Endometrium (tissue), 2 donors: ENCODE data around the gene MC4R.
"Not testable (repeated sequence)": the region's sequence is repeated elsewhere in the genome, so short reads cannot be mapped to it uniquely, and the experiment has no call there.

Experiments used
- FAIRE-seq: peaks from 2 replicates; lab custom pipeline; 2012; peaks lifted over from hg19 to GRCh38; lab: Jason Lieb, UNC
- donor health status: control.
- donor health status: control.

Gene MC4R

DNA sequence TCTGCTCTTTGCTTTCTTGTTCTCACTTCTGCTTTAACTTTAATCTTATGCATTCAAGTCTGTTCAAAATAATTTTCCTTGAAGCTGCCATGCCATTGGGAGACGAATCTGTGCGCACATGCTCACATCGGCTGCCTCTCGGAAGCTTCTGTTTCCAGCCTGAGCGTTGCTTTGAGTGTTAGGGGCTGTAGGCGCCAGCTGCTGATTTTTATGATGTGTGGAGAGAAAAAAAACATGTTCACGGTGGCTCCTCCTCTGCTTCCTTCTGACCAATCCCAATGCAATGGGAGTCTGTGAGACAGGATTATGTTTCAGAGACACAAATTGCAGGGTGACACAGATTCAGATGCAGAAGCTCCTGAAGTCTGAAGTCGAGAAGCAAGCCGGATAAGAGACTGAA is at the start of gene MC4R:
TSS of gene MC4R (minus strand) at position 180 of the 400 bp plus-strand sequence. CDS start 426 bp downstream, outside the sequence.
- peak; percentile 84 for FAIRE-seq

DNA sequence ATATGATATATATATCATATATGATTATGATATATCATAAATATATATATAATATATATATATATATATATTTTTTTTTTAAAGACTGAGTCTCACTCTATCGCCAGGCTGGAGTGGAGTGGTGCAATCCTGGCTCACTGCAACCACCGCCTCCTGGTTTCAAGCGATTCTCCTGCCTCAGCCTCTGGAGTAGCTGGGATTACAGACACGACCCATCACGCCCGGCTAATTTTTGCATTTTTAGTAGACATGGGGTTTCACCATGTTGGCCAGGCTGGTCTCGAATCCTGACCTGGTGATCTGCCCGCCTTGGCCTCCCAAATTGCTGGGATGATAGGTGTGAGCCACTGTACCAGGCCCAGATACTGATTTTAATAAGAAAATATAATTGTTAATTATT is 49.7 kb upstream of the MC4R start:
- FAIRE-seq = not testable (repeated sequence)

DNA sequence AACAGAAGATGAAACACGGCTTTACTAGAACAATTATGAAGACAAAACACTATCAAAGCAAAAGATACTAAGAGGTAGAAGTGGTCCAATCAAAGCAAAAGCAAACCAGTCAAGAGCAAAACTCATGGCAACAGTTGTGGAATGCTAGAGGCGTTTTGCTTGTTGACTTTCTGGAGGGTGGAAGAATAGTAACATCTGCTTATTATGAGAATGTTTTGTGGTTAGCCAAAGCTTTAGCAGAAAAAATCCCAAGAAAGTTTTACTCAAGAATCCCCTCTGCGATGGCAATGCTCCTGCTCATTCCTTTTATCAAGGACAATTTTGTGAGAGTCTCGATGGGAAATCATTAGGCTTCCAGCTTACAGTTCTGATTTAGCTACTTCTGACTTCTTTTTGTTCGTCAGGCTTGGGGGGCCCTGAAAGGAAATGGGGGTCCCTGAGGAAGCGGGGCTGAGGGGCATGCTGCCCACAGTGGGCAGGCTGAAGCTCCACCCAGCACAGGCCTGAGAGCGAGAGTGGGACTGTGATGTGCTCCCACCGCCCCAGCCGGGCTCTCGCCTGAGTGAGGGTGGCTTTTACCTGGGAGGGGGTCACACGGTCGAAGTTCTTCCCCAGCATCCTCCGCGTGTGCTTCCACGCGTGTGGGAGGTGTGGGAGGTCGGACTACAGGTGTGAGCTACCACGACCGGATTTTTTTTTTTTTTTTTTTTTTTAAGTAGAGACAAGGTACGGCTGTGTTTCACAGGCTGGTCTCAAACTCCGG is 49.0 kb upstream of the MC4R start:
- no peak for FAIRE-seq

DNA sequence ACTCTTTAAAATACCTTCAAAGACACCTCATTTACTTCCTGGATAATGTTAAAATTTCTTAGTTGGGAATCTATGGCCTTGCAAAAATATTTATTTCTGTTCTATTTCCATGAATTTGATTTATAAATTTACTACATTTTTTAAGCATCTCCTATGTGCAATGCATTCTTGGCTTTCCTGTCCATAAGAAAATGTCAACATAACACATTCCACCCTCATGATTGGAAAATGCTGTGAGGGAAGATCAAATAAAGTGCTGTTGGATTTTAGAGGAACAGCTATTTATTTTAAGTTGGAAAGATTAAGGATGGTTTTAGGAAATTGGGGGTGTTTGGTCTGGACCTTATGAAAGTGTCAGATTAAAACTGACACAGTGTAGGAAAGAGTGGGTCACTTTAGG is 45.4 kb upstream of the MC4R start:
- no peak for FAIRE-seq

DNA sequence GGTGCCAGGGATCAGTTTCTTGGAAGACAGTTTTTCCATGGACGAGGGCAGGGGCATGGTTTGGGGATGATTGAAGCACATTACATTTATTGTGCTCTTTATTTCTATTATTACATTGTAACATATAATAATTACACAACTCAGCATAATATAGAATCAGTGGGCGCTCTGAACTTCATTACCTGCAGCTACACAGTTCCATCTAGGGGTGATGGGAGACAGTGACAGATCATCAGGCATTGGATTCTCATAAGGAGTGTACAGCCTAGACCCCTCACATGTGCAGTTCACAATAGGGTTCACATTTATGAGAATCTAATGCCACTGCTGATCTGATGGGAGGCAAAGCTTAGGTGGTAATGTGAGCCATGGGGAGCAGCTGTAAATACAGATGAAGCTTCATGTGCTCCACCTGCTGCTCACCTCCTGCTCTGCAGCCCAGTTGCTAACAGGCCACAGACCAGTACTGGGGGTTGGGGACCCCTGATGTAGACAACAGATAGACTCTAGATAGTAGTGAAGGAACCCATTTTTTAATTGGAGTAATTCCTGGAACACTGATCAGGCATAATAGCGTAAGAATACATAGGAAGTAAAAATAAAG is 41.5 kb upstream of the MC4R start:
- FAIRE-seq = no peak

DNA sequence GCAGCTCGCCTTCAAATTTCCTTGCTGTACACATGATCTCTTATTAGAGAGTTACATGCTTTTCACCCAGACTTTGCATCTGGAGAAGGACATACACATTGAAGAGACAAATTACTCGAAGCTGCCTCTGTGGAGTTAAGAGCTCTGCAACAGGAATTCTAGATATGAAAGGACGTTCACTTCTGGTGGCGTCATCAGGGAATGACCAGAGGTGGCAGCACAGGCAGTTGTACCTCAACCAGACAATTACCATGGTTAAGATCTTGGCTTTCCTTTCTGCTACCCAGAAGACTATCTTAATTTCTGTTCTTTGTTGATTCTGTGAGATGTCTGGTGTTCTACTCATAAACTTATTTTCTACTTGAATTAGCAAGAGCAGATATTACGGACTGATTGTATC is 39.1 kb upstream of the MC4R start:
- FAIRE-seq = no peak

DNA sequence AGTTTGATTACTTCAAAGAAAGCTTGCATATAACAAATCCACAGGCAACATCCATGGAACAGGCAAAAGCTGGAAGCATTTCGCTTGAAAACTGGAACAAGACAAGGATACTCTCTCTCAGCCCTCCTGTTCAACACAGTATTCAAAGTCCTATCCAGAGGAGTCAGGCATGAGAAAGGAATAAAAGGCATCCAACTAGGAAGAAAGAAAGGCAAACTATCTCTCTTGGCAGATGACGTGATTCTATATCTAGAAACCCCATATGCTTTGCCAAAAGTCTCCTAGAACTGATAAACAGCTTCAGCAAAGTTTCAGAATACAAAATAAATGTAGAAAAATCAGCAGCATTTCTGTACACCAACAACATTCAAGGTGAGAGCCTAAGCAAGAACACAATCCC is 34.1 kb upstream of the MC4R start:
- no peak for FAIRE-seq

DNA sequence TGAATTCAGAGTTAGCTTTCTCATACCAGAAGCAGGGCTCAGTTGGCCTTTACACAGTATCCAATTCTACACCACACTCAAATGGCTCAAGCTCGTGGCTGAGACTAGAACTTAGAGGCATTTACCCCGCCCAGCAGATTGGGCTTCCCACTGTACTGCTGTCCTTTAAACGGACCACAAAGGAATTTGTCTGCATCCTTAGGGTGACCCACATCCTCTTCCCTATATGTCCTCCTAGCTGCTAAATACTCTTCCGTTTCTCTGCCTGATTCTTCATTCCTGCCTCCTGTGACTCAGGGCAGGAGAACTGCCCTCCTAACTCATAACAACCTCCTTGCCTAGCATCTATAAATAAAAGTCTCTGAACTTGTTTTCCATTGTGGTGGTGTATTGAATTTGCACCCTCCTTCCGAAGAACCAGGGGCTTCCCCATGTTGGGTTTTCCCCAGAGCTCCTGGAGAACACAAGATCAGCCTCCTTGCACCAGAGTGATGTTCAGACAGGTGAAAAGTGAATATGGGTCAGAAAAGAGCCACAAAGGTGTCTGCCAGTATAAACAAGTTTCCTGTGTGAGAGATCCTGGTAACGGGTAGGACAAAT is 32.0 kb upstream of the MC4R start:
- FAIRE-seq = no peak

DNA sequence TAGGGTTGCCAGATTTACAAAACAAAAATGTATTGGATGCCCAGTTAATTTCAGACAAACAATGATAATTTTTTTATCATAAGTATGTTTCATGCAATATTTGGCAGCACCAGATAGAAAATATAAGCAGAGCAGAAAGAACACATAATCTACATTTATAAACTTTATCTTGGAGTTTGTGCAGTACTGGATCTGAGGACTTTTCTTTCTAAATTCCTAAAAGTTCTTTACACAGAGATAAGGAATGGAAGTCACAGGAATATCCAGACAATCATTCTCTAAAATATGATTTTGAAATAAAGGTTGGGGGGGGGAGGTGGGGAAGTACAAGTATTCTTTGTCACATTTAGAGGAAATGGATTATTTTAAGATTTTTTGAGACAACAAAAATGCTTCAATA is 28.8 kb upstream of the MC4R start:
- FAIRE-seq = no peak

DNA sequence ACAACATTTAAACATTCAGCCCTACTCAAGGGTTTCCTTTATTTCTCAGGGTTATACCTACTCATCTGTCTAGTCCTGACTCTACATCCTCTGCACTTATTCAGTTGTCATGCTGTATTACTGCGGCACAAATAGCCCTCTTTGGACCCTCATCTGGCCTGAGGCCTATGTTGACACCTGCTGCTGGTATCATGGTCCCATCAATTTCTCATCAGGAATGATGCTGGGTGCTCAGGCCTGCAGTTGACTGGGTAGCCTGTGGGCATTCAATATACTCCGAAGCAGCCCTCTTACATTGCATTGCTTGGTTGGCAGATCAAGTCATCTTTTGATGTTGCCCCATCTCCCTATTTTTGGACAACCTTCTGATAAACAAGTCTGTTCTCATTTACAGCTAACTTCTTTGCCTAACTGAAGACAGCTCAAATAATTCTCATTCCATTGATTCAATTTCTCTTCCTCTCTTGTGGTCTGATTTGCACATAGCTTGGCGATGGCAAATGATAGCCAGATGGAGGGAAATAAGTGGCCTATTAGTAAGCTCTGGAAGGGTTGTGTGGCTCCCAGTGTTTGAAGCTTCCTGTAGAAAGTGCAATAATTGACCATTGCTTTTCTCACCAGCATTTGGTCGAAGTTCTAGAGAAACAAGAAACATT is 19.1 kb upstream of the MC4R start:
- no peak for FAIRE-seq

DNA sequence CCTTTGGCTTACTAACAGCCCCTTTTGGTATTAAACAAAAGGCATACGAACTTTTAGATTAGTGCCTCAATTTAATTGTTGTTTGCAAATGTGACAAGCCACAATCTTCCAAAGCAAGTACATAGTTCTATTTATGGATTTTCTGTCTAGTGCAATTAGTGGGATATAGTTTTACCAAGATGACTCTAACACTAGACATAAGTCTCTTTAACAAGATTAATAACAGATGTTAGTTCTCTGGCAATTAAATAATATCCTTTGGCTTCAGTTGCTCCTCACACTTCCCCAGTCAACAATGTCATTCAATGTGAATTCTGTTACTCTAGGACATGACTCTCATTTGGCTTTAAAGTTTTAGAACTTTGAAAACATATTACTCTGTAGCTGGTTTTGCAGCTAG is 16.7 kb upstream of the MC4R start:
- FAIRE-seq = peak; percentile 23

DNA sequence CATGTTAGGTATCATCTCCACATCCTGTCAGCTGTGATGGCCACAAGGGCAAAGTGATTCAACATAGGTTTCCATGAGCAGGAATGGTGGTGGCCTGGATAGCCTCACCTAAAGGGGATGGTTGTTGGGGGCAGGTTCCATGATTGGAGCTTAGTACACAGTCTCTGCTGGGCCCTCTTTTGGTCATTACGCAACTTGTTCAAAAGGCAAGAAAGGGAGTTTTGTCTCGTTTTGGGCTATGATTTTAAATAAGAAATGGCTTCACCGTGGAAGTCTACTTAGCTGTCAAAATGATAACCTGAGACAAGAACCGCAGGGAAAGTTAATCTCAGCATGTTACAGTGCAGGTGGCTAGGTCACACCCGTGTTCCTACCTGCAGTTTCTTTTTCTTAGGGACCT is 13.1 kb upstream of the MC4R start:
- no peak for FAIRE-seq

DNA sequence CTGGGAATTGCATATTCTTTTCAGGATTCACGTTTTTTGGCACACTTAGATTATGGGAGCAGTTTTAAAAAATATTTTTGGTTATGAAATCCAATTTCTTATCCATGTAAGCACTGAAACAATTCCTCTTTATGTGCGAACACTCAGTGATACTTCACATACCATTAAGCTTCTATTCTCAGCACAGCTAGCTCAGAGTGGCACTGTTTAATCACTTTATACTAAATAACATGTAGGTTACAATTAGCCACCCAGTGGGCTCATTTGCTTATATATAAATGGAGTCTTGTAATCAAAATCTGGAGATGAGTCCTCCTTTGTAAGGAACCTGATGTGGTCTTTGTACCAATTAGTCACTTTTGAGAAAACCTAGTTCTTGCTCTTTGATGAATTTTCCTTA is 11.3 kb upstream of the MC4R start:
- FAIRE-seq = no peak

DNA sequence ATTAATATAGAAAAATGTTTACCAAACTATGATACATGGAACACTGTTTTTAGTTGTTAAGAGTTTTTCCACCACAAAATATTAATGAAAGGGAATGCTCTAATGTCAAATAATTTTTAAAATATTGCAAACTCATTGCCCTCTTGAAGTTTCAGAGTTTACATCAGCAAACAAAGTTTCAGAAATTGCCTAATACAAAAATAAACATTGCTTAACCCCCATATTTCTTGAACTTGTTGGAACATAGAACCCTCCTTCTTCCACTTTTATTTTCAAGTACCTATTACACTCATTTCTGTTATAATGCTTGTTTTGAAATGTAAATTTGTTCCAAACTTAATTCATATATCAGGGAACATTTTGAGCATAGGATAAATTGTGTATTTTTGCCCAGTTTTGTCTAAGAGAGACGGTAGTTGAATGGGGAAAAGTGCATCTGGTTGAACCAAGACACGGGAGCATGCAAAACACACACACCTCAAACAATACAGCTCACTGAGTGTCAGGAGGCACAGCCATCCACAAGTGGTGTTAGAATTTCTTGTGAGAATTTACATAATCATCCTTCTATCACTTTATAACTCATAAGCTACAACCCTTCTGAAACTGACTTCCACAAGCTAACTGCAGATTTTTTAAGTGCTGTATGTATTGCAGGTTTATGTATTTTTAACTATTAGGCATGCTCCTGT is 5.3 kb upstream of the MC4R start:
- no peak for FAIRE-seq

DNA sequence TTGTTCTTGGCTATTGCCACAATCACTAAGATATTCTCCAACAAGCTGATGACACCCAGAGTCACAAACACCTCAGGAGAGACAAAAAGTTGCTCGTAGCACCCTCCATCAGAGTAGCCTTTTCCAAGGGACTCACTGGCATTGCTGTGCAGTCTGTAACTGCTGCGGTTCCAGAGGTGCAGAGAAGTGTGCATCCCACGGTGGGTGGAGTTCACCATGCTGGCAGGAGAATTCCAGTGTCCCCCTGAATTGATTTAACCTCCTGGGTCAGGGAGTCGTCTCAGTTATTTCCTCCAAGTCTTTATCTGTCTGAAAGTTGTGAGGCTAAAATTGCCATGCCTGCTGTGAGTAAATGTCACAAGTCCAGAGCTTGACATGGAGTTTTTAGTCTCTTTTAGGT is 443 bp downstream of the MC4R start:
- no peak for FAIRE-seq

DNA sequence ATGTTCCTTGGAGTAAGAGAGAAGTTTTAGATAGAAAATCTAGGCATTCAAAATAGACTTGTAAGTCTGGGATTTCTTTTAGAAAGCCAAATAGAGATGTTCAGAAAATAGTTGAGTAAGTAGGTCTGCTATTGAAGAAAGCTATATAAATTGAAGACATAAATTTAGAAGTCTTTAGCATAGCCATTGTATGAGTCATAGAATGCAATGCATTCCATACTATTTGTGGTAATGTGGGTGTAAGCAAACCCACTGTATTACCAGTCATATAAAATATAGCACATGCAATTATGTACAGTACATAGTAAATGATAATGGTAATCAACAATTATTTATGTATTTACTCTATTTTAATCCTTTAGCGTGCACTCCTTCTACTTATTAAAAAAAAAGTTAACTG is 14.1 kb downstream of the MC4R start:
- no peak for FAIRE-seq

DNA sequence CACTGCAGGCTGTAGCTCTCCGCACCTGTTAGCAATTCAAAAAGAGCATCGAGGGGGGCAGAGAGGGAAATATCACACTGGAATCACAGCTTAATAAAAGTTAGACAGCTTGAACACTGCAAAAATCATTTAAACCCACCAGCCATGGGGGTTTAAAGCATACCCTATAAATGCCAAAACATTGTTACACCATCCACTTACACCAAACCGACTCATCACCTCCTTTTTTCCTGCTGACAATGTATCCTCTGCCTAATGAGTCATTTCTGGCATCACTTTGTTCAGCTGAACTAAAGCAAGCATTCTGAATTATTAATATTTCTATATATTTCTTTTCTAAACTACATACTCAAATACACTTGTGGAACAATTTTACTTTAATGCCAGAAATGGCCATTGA is 21.6 kb downstream of the MC4R start:
- FAIRE-seq = no peak

DNA sequence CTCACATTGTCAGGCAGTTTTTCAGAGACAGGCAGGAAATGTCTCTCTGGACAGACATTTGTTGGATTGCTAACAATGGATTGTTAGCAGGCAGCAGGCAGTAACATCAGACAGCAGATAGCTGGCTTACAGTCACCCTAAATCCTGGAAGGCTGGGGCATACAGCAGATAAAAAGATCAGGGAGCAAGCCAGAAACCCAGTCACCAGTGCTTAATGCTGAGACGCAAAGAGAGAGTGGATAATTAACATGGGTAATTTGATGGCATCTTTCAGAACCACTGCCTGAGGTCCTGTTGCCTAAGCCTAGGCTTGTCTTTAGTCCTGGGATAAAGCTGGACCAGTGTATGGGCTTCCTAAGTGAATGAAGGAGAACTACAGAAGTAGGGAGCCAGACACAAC is 22.4 kb downstream of the MC4R start:
- no peak for FAIRE-seq

DNA sequence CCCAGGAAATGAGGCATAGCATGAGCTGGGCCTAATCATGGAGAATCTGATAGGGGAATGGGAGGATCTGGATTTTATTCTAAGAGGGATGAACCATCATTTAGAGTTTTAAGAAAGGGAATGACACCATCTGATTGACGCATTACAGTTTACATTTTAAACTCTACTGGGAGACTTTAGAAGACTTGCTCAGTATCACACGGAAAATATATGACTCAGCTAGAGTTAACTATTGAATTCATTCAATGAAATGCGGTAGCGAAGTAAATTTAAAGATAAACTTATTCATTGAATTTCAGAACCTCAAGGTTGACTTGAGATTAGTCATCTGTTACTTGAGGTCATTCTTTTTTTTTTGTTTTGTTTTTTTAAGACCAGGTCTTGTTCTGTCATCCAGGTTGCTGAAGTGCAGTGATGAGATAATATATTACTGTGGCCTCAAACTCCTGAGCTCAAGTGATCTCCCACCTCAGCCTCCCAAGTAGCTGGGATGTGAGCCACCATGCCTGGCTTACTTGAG is 25.0 kb downstream of the MC4R start:
- no peak for FAIRE-seq

DNA sequence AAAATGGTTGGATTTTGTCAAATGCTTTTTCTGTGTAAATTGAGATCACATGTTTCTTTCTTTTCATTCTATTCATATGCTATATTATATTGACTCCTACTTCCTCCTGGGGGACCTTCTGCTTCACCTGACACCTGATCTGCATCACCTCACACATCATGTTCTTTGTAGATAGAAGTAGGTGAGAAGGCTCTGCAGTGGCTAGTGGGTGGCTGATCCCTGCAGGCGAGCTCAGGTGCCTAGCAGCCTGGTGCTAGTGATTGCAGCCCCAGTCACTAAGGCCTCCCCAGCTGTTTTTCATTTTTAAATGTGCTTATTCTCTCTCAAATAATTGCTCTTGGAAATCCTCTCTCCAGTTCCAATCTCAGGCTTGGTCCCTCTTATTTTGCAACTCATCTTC is 33.6 kb downstream of the MC4R start:
- no peak for FAIRE-seq

DNA sequence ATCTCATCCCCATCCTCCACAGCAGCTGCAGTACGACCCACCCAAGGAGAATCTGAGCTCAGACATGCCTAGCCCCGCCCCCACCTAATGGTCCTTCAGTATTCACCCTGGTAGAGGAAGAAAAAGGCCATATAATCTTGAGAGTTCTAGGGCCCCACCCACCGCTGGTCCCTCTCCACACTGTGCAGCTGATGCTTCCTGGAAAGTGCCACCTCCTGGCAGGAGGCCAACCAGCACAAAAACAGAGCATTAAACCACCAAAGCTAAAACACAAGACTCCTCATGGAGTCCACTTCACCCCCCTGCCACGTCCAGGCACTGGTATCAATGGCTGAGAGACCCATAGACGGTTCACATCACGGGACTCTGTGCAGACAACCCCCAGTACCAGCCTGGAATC is 40.7 kb downstream of the MC4R start:
- FAIRE-seq = no peak

DNA sequence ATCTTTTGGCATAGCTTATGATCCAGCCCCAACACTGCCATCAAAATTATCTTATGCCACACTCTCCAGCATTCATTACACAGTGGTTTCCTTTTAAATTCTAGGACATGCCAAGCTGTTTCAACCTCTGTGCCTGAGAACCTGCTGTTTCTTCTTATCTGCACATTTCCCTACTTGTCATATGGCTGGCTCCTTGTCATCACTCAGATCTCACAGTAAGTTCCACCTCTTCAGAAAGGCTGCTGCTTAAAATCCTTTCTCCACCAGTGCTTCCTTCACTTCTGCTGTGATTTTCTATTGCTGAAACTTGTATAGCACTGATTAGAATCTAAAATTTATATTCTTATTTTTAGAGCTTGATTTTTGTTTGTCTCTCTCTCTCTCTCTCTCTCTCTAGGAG is 43.4 kb downstream of the MC4R start:
- FAIRE-seq = no peak
